DND-41 (cell line): Measurements from ENCODE around the gene PAQR4.

Experiments
- CTCF ChIP-seq: IDR thresholded peaks from 2 replicates; pipeline ENCODE4 v1.5.1; 2012; ENCODE audit warnings: borderline replicate concordance, low read length, moderate library complexity, mild to moderate bottlenecking; ENCODE audit not compliant: poor library complexity, severe bottlenecking; ENCODE audit errors: extremely low read depth
- EZH2 ChIP-seq: IDR thresholded peaks from 3 replicates; pipeline ENCODE4 v1.6.1; 2012; ENCODE audit warnings: borderline replicate concordance, low read depth, mild to moderate bottlenecking, moderate library complexity, low read length, inconsistent platforms; ENCODE audit not compliant: severe bottlenecking

GRCh38 chr16:2986623-2987188 lies 17.6 kb downstream of the PAQR4 start:
- TF ChIP-seq CTCF = no peak
- TF ChIP-seq EZH2 = no peak
